Measurements from ENCODE around the gene PLEKHO1. TPM values are rescaled to one million over a fixed set of nuclear protein-coding genes. Genes with fewer than 3 reads are reported as not detected.

PLEKHO1 gene
- 27.1 and 72.0 TPM in 2 replicates for total RNA-seq (ENCODE audit: low replicate concordance)
- long read RNA-seq, partial matches to known transcripts, result 0 of 7 reads
- long read RNA-seq, other reads (novel, unspliced or antisense), result 2 of 7 reads

- DNase-seq (ENCODE audit: extremely low spot score, unreplicated experiment), result peak; percentile 74
- Mint-ChIP-seq H3K27ac (peak within 1 kb of the TSS; percentile 93), H3K27me3 (no peaks in the 10 kb centered on the region), H3K36me3 (peaks cover 20% of the 10 kb centered on the region), H3K9me3 (no peaks in the 10 kb centered on the region), H3K4me3 (peak within 1 kb of the TSS; percentile 97), H3K4me1 (ENCODE audit: unreplicated experiment) (peaks cover 38% of the 10 kb centered on the region)
- no peak for TF ChIP-seq CTCF (conservative IDR thresholded peaks at IDR 0.05)
These were observed at the start of gene PLEKHO1 for GRCh38 chr1:150149271-150150132. PLEKHO1 (plus strand) TSS chr1:150149916; CDS start chr1:150150258, 342 bp downstream.

GRCh38 chr1:150102986-150103385, 46.7 kb upstream of the PLEKHO1 start:
- TF ChIP-seq CTCF (conservative IDR thresholded peaks at IDR 0.05), result no peak
- H3K27me3 Mint-ChIP-seq, result no peaks in the 10 kb centered on the region
- no peaks in the 10 kb centered on the region for H3K4me1 Mint-ChIP-seq (ENCODE audit: unreplicated experiment)
- H3K27ac Mint-ChIP-seq, result no peak overlapping the region
- no peak for DNase-seq (ENCODE audit: extremely low spot score, unreplicated experiment)
- peaks cover 35% of the 10 kb centered on the region for H3K36me3 Mint-ChIP-seq
- no peak overlapping the region for H3K4me3 Mint-ChIP-seq
- H3K9me3 Mint-ChIP-seq, result peaks cover 6% of the 10 kb centered on the region

GRCh38 chr1:150106341-150106740, 43.4 kb upstream of the PLEKHO1 start:
- H3K27ac Mint-ChIP-seq, result no peak overlapping the region
- no peak overlapping the region for H3K4me3 Mint-ChIP-seq
- H3K27me3 Mint-ChIP-seq, result no peaks in the 10 kb centered on the region

GRCh38 chr1:150109586-150109985, 40.1 kb upstream of the PLEKHO1 start:
- Mint-ChIP-seq H3K4me1 (ENCODE audit: unreplicated experiment) (no peaks in the 10 kb centered on the region), H3K27me3 (no peaks in the 10 kb centered on the region), H3K9me3 (peaks cover 6% of the 10 kb centered on the region), H3K4me3 (no peak overlapping the region), H3K36me3 (peaks cover 35% of the 10 kb centered on the region), H3K27ac (no peak overlapping the region)
- TF ChIP-seq CTCF (conservative IDR thresholded peaks at IDR 0.05), result no peak
- DNase-seq (ENCODE audit: extremely low spot score, unreplicated experiment), result no peak

More at GRCh38 chr1:150106341-150106740, 43.4 kb upstream of the PLEKHO1 start:
- Mint-ChIP-seq H3K9me3 (peaks cover 6% of the 10 kb centered on the region), H3K4me1 (ENCODE audit: unreplicated experiment) (no peaks in the 10 kb centered on the region), H3K36me3 (peaks cover 27% of the 10 kb centered on the region)
- no peak for DNase-seq (ENCODE audit: extremely low spot score, unreplicated experiment)
- no peak for TF ChIP-seq CTCF (conservative IDR thresholded peaks at IDR 0.05)

- H3K9me3 Mint-ChIP-seq, result peaks cover 7% of the 10 kb centered on the region
- no peak for DNase-seq (ENCODE audit: extremely low spot score, unreplicated experiment)
- H3K27ac Mint-ChIP-seq, result no peak overlapping the region
- H3K36me3 Mint-ChIP-seq, result peaks cover 35% of the 10 kb centered on the region
- H3K4me3 Mint-ChIP-seq, result no peak overlapping the region
- H3K4me1 Mint-ChIP-seq (ENCODE audit: unreplicated experiment), result no peaks in the 10 kb centered on the region
- no peaks in the 10 kb centered on the region for H3K27me3 Mint-ChIP-seq
- TF ChIP-seq CTCF (conservative IDR thresholded peaks at IDR 0.05), result no peak
These were observed 39.6 kb upstream of the PLEKHO1 start for GRCh38 chr1:150110116-150110515.

All from type B pancreatic cell (in vitro differentiated cells).